ENCODE data around the gene LDB1. TPM values are rescaled to one million over a fixed set of nuclear protein-coding genes. Genes with fewer than 3 reads are reported as not detected.
A peak's percentile ranks its signal among the peaks of the same experiment; 100 is the strongest.

LDB1 gene
- total and polyA plus RNA-seq, 4 donors = 2.4 to 51.9 (median 10.3) TPM

DNA sequence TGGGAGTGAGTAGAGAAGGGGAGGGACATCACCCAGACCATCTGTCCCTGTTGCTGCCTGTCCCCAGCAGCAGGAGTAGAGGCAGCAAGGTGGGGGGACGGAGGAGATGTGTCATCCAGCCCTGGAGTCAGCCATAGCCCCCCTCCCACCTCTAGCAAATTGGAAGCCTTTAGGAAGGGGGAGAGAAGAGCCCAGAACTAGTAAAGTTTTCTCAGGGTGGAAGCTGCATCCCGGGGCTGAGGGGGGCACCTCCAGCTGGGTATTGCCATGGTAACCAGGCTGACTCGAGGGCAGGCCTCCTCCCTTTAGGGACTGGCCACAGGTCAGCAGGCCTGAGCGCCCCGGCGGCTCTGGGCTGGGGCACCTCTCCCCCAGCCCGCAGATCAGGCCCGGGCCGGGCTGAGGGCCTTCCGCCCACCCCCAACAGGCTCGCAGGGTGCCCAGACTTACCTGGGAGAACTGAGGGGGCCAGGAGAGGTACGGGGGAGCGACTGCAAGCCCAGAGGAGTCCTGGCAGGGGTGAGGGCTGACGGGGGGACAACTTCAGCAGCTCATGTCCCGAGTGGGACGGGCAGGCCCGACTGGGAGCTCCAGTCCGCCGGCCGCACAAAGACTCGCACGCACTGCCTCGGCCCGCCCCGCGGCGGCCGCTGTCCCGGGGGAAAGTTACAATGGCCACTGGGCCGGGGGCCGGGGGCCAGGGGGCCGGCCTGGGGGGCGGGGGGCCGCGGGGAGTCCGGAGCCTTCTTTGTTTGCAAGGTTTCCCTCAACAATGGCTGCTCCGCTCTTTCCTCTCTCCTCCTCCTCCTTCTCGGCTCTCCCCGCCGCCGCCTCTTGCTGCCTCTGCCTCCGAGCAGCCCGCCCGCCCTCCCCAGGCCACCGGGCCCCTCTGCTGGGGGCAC, 6.0 kb downstream of the LDB1 start:
- peak overlapping the region in 1 of 2 donors; percentile 38 for H3K9ac ChIP-seq (ENCODE audit: low read depth in 1 of 2, low read length in 2 of 2)
- H3K36me3 ChIP-seq (ENCODE audit: control insufficient read depth in 4 of 4, insufficient read depth in 3 of 4, low read depth in 1 of 4, low read length in 3 of 4) = peaks cover 7 to 22% (median 19%) of the 10 kb centered on the region in 4 donors
- peak overlapping the region; percentile 36 to 79 (median 48) for H3K4me3 ChIP-seq (ENCODE audit: low read depth in 1 of 3, low read length in 3 of 3)
- H3K27ac ChIP-seq (ENCODE audit: low read depth in 1 of 2, low read length in 2 of 2) = no peak overlapping the region
- no peaks in the 10 kb centered on the region for H3K27me3 ChIP-seq (ENCODE audit: control insufficient read depth in 4 of 4, insufficient read depth in 4 of 4, low read length in 3 of 4)
- no peaks in the 10 kb centered on the region for H3K9me3 ChIP-seq (ENCODE audit: control insufficient read depth in 4 of 4, low read length in 3 of 4)
- 3% methylated on average over 45 of the region's 45 CpGs for WGBS
- peak; percentile 58 for DNase-seq (ENCODE audit: low spot score)
- TF ChIP-seq, protein P1, sequence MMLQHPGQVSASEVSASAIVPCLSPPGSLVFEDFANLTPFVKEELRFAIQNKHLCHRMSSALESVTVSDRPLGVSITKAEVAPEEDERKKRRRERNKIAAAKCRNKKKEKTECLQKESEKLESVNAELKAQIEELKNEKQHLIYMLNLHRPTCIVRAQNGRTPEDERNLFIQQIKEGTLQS (IDR thresholded peaks at IDR 0.05) = no peak
- TF ChIP-seq, protein P2, sequence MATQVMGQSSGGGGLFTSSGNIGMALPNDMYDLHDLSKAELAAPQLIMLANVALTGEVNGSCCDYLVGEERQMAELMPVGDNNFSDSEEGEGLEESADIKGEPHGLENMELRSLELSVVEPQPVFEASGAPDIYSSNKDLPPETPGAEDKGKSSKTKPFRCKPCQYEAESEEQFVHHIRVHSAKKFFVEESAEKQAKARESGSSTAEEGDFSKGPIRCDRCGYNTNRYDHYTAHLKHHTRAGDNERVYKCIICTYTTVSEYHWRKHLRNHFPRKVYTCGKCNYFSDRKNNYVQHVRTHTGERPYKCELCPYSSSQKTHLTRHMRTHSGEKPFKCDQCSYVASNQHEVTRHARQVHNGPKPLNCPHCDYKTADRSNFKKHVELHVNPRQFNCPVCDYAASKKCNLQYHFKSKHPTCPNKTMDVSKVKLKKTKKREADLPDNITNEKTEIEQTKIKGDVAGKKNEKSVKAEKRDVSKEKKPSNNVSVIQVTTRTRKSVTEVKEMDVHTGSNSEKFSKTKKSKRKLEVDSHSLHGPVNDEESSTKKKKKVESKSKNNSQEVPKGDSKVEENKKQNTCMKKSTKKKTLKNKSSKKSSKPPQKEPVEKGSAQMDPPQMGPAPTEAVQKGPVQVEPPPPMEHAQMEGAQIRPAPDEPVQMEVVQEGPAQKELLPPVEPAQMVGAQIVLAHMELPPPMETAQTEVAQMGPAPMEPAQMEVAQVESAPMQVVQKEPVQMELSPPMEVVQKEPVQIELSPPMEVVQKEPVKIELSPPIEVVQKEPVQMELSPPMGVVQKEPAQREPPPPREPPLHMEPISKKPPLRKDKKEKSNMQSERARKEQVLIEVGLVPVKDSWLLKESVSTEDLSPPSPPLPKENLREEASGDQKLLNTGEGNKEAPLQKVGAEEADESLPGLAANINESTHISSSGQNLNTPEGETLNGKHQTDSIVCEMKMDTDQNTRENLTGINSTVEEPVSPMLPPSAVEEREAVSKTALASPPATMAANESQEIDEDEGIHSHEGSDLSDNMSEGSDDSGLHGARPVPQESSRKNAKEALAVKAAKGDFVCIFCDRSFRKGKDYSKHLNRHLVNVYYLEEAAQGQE (IDR thresholded peaks at IDR 0.05) = no peak
- no peak for TF ChIP-seq SP1 (IDR thresholded peaks at IDR 0.05)
- TF ChIP-seq HNF4A (conservative IDR thresholded peaks at IDR 0.05) = no peak
- no peak for TF ChIP-seq HNF4G (IDR thresholded peaks at IDR 0.05)
- TF ChIP-seq, protein P3, sequence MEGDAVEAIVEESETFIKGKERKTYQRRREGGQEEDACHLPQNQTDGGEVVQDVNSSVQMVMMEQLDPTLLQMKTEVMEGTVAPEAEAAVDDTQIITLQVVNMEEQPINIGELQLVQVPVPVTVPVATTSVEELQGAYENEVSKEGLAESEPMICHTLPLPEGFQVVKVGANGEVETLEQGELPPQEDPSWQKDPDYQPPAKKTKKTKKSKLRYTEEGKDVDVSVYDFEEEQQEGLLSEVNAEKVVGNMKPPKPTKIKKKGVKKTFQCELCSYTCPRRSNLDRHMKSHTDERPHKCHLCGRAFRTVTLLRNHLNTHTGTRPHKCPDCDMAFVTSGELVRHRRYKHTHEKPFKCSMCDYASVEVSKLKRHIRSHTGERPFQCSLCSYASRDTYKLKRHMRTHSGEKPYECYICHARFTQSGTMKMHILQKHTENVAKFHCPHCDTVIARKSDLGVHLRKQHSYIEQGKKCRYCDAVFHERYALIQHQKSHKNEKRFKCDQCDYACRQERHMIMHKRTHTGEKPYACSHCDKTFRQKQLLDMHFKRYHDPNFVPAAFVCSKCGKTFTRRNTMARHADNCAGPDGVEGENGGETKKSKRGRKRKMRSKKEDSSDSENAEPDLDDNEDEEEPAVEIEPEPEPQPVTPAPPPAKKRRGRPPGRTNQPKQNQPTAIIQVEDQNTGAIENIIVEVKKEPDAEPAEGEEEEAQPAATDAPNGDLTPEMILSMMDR (IDR thresholded peaks at IDR 0.05; ENCODE audit: low read depth, low read length, missing input control) = no peak
- TF ChIP-seq FOXA2 (IDR thresholded peaks at IDR 0.05) = no peak
- no peak for TF ChIP-seq JUND (IDR thresholded peaks at IDR 0.05)
- TF ChIP-seq FOXA1 (IDR thresholded peaks at IDR 0.05) = no peak
- no peak for TF ChIP-seq YY1 (IDR thresholded peaks at IDR 0.05)
- no peak for TF ChIP-seq NR2F2 (IDR thresholded peaks at IDR 0.05)
- TF ChIP-seq RAD21 (IDR thresholded peaks at IDR 0.05) = no peak
- TF ChIP-seq, protein P4, sequence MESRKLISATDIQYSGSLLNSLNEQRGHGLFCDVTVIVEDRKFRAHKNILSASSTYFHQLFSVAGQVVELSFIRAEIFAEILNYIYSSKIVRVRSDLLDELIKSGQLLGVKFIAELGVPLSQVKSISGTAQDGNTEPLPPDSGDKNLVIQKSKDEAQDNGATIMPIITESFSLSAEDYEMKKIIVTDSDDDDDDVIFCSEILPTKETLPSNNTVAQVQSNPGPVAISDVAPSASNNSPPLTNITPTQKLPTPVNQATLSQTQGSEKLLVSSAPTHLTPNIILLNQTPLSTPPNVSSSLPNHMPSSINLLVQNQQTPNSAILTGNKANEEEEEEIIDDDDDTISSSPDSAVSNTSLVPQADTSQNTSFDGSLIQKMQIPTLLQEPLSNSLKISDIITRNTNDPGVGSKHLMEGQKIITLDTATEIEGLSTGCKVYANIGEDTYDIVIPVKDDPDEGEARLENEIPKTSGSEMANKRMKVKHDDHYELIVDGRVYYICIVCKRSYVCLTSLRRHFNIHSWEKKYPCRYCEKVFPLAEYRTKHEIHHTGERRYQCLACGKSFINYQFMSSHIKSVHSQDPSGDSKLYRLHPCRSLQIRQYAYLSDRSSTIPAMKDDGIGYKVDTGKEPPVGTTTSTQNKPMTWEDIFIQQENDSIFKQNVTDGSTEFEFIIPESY (IDR thresholded peaks at IDR 0.05) = no peak
- no peak for TF ChIP-seq TAF1 (conservative IDR thresholded peaks at IDR 0.05)
- TF ChIP-seq, protein P5, sequence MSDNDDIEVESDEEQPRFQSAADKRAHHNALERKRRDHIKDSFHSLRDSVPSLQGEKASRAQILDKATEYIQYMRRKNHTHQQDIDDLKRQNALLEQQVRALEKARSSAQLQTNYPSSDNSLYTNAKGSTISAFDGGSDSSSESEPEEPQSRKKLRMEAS (IDR thresholded peaks at IDR 0.05) = no peak
- no peak for TF ChIP-seq EGR1 (IDR thresholded peaks at IDR 0.05; ENCODE audit: low read depth in 2 of 2)
- TF ChIP-seq GABPA (IDR thresholded peaks at IDR 0.05 in 1 of 2, conservative IDR thresholded peaks at IDR 0.05 in 1 of 2) = no peak
- no peak for TF ChIP-seq RXRA (IDR thresholded peaks at IDR 0.05)
- peaks cover 16 to 55% (median 49%) of the 10 kb centered on the region in 4 donors for H3K4me1 ChIP-seq (ENCODE audit: control insufficient read depth in 4 of 4, insufficient read depth in 4 of 4, low read length in 3 of 4)

Data from liver (tissue), 9 donors.